IPS-18a (cell line): Measurements from ENCODE around the gene PPP1R1B.

Experiments
- H3K27ac ChIP-seq: one replicate; pipeline ENCODE4 v1.5.1; 2013; ENCODE audit warnings: low read length
- H3K27me3 ChIP-seq: one replicate; pipeline ENCODE4 v1.6.1; 2013; ENCODE audit warnings: mild to moderate bottlenecking, low read length; ENCODE audit not compliant: control insufficient read depth, insufficient read depth
- H3K36me3 ChIP-seq: one replicate; pipeline ENCODE4 v1.6.1; 2013; ENCODE audit warnings: low read depth, low read length; ENCODE audit not compliant: control insufficient read depth
- H3K4me1 ChIP-seq: one replicate; pipeline ENCODE4 v1.6.1; 2013; ENCODE audit warnings: low read depth, low read length; ENCODE audit not compliant: control insufficient read depth
- H3K4me3 ChIP-seq: one replicate; pipeline ENCODE4 v1.5.1; 2013; ENCODE audit warnings: low read length
- H3K9ac ChIP-seq: one replicate; pipeline ENCODE4 v1.6.1; 2013; ENCODE audit warnings: mild to moderate bottlenecking, low read length, moderate library complexity
- H3K9me3 ChIP-seq: one replicate; pipeline ENCODE4 v1.6.1; 2013; ENCODE audit warnings: low read depth, low read length; ENCODE audit not compliant: control insufficient read depth

The PPP1R1B gene

GRCh38 chr17:39595294-39595693, 31.5 kb upstream of the PPP1R1B start:
- peaks cover 94% of the 10 kb centered on the region for H3K27me3 ChIP-seq
- H3K4me1 ChIP-seq: peaks cover 12% of the 10 kb centered on the region
- H3K36me3 ChIP-seq: no peaks in the 10 kb centered on the region

GRCh38 chr17:39595928-39596510, 30.7 kb upstream of the PPP1R1B start:
- peaks cover 100% of the 10 kb centered on the region for H3K27me3 ChIP-seq
- peaks cover 12% of the 10 kb centered on the region for H3K4me1 ChIP-seq

More at GRCh38 chr17:39595294-39595693, 31.5 kb upstream of the PPP1R1B start:
- Histone ChIP-seq H3K9ac (no peak overlapping the region), H3K4me3 (no peak overlapping the region), H3K27ac (no peak overlapping the region), H3K9me3 (no peaks in the 10 kb centered on the region)

GRCh38 chr17:39596543-39597267, 30.0 kb upstream of the PPP1R1B start:
- peaks cover 14% of the 10 kb centered on the region for H3K4me1 ChIP-seq
- H3K9me3 ChIP-seq: no peaks in the 10 kb centered on the region
- no peaks in the 10 kb centered on the region for H3K36me3 ChIP-seq
- no peak overlapping the region for H3K27ac ChIP-seq
- peaks cover 100% of the 10 kb centered on the region for H3K27me3 ChIP-seq
- H3K9ac ChIP-seq: no peak overlapping the region
- H3K4me3 ChIP-seq: peak overlapping the region; percentile 4

More at GRCh38 chr17:39595928-39596510, 30.7 kb upstream of the PPP1R1B start:
- no peaks in the 10 kb centered on the region for H3K9me3 ChIP-seq
- no peaks in the 10 kb centered on the region for H3K36me3 ChIP-seq
- H3K27ac ChIP-seq: no peak overlapping the region
- no peak overlapping the region for H3K9ac ChIP-seq
- H3K4me3 ChIP-seq: no peak overlapping the region

- Histone ChIP-seq H3K4me3 (no peak overlapping the region), H3K9me3 (no peaks in the 10 kb centered on the region), H3K27ac (no peak overlapping the region), H3K9ac (no peak overlapping the region), H3K36me3 (no peaks in the 10 kb centered on the region), H3K4me1 (peaks cover 13% of the 10 kb centered on the region), H3K27me3 (peaks cover 100% of the 10 kb centered on the region)
Observed at GRCh38 chr17:39597372-39598046, 29.2 kb upstream of the PPP1R1B start.

GRCh38 chr17:39598047-39598481, 28.7 kb upstream of the PPP1R1B start:
- Histone ChIP-seq H3K36me3 (no peaks in the 10 kb centered on the region), H3K27ac (no peak overlapping the region), H3K9me3 (no peaks in the 10 kb centered on the region), H3K4me1 (peaks cover 13% of the 10 kb centered on the region), H3K4me3 (no peak overlapping the region), H3K9ac (no peak overlapping the region), H3K27me3 (peaks cover 100% of the 10 kb centered on the region)

GRCh38 chr17:39598630-39599003, 28.1 kb upstream of the PPP1R1B start:
- Histone ChIP-seq H3K27me3 (peaks cover 100% of the 10 kb centered on the region), H3K4me1 (peaks cover 13% of the 10 kb centered on the region), H3K27ac (no peak overlapping the region), H3K9me3 (no peaks in the 10 kb centered on the region), H3K9ac (no peak overlapping the region), H3K4me3 (no peak overlapping the region), H3K36me3 (no peaks in the 10 kb centered on the region)

GRCh38 chr17:39599004-39599664, 27.6 kb upstream of the PPP1R1B start:
- Histone ChIP-seq H3K9ac (no peak overlapping the region), H3K36me3 (no peaks in the 10 kb centered on the region), H3K27ac (no peak overlapping the region), H3K4me1 (peaks cover 17% of the 10 kb centered on the region), H3K4me3 (no peak overlapping the region), H3K9me3 (no peaks in the 10 kb centered on the region), H3K27me3 (peaks cover 100% of the 10 kb centered on the region)

- no peak overlapping the region for H3K9ac ChIP-seq
- H3K36me3 ChIP-seq: no peaks in the 10 kb centered on the region
- H3K9me3 ChIP-seq: no peaks in the 10 kb centered on the region
- no peak overlapping the region for H3K4me3 ChIP-seq
- peaks cover 100% of the 10 kb centered on the region for H3K27me3 ChIP-seq
- H3K27ac ChIP-seq: no peak overlapping the region
- H3K4me1 ChIP-seq: peaks cover 17% of the 10 kb centered on the region
Observed at GRCh38 chr17:39599665-39600231, 27.0 kb upstream of the PPP1R1B start.

GRCh38 chr17:39600288-39600996, 26.3 kb upstream of the PPP1R1B start:
- no peak overlapping the region for H3K4me3 ChIP-seq
- peaks cover 100% of the 10 kb centered on the region for H3K27me3 ChIP-seq
- no peak overlapping the region for H3K9ac ChIP-seq
- H3K4me1 ChIP-seq: peaks cover 17% of the 10 kb centered on the region
- no peaks in the 10 kb centered on the region for H3K9me3 ChIP-seq
- no peaks in the 10 kb centered on the region for H3K36me3 ChIP-seq
- H3K27ac ChIP-seq: no peak overlapping the region

GRCh38 chr17:39600997-39601597, 25.7 kb upstream of the PPP1R1B start:
- Histone ChIP-seq H3K9me3 (no peaks in the 10 kb centered on the region), H3K9ac (no peak overlapping the region), H3K4me1 (peaks cover 20% of the 10 kb centered on the region), H3K36me3 (no peaks in the 10 kb centered on the region), H3K27me3 (peaks cover 100% of the 10 kb centered on the region), H3K27ac (no peak overlapping the region), H3K4me3 (no peak overlapping the region)
